IMR-90 (cell line): ENCODE data around the gene DNAJC6. TPM values are rescaled to one million over a fixed set of nuclear protein-coding genes. Genes with fewer than 3 reads are reported as not detected.

Experiments used
- ATAC-seq: fragments of 200-7000 bp; cut with Tn5 transposase; 2 replicates; pipeline ENCODE4 v1.9.1; 2020; ENCODE audit warnings: low read depth, mild to moderate bottlenecking, moderate library complexity
- BruUV-seq: library from RNA; stranded (reverse); fragments of 400-500 nt; replicated peaks from 2 replicates; lab custom pipeline; 2021; lab: Mats Ljungman, UMichigan
- CTCF ChIA-PET: fragments of 300-600 bp; formaldehyde crosslinking; extraction: SDS; loops from one replicate; lab custom pipeline; 2021; ENCODE audit warnings: antibody characterized with exemption; lab: Yijun Ruan, JAX
- POLR2A ChIA-PET: fragments of 300-600 bp; sonication (Branson Sonifier 250); formaldehyde crosslinking; loops from one replicate; lab custom pipeline; 2022; ENCODE audit warnings: antibody characterized with exemption; ENCODE audit not compliant: unreplicated experiment; lab: Charles Lee
- DNase-seq: peaks from one replicate; pipeline ENCODE4 v3.0.0; 2013
- H2AFZ ChIP-seq: replicated peaks from 2 replicates; pipeline ENCODE3; 2013; ENCODE audit warnings: low read length, mild to moderate bottlenecking; ENCODE audit not compliant: poor library complexity
- H2AK5ac ChIP-seq: 2 replicates; pipeline ENCODE4 v1.6.1; 2013; ENCODE audit warnings: low read depth, low read length, inconsistent platforms
- H2AK9ac ChIP-seq: replicated peaks from 2 replicates; pipeline ENCODE3; 2013; ENCODE audit warnings: mild to moderate bottlenecking, low read depth, low read length, moderate library complexity; ENCODE audit not compliant: poor library complexity
- H2BK120ac ChIP-seq: 2 replicates; pipeline ENCODE4 v1.6.1; 2013; ENCODE audit warnings: low read depth, low read length, inconsistent platforms
- H2BK15ac ChIP-seq: 3 replicates; pipeline ENCODE4 v1.6.1; 2013; ENCODE audit warnings: low read depth, low read length, inconsistent platforms
- H2BK20ac ChIP-seq: 2 replicates; pipeline ENCODE4 v1.6.1; 2013; ENCODE audit warnings: low read depth, mild to moderate bottlenecking, inconsistent platforms, low read length, moderate library complexity
- H2BK5ac ChIP-seq: 2 replicates; pipeline ENCODE4 v1.6.1; 2013; ENCODE audit warnings: mild to moderate bottlenecking, low read depth, low read length, inconsistent platforms; ENCODE audit not compliant: poor library complexity, severe bottlenecking
- H3K14ac ChIP-seq: replicated peaks from 2 replicates; pipeline ENCODE4 v1.6.1; 2013; ENCODE audit warnings: low read depth, low read length, inconsistent platforms
- H3K18ac ChIP-seq: 2 replicates; pipeline ENCODE4 v1.6.1; 2013; ENCODE audit warnings: low read depth, low read length, control low read depth
- H3K23ac ChIP-seq: 2 replicates; pipeline ENCODE4 v1.6.1; 2013; ENCODE audit warnings: low read depth, low read length, inconsistent platforms
- H3K27ac ChIP-seq: 2 replicates; pipeline ENCODE4 v1.5.1; 2013; ENCODE audit warnings: mild to moderate bottlenecking, control low read depth, low read length; ENCODE audit not compliant: insufficient read depth
- H3K27me3 ChIP-seq: 2 replicates; pipeline ENCODE4 v1.6.1; 2013; ENCODE audit warnings: low read length; ENCODE audit not compliant: control insufficient read depth, insufficient read depth
- H3K36me3 ChIP-seq: 2 replicates; pipeline ENCODE4 v1.6.1; 2013; ENCODE audit warnings: low read length, mixed read lengths; ENCODE audit not compliant: control insufficient read depth, insufficient read depth
- H3K4ac ChIP-seq: 2 replicates; pipeline ENCODE4 v1.6.1; 2013; ENCODE audit warnings: low read depth, low read length, inconsistent platforms
- H3K4me1 ChIP-seq: 2 replicates; pipeline ENCODE4 v1.6.1; 2013; ENCODE audit warnings: low read length, mixed read lengths; ENCODE audit not compliant: control insufficient read depth, insufficient read depth
- H3K4me2 ChIP-seq: 2 replicates; pipeline ENCODE4 v1.6.1; 2013; ENCODE audit warnings: low read depth, mild to moderate bottlenecking, control low read depth, low read length, moderate library complexity
- H3K4me3 ChIP-seq: 2 replicates; pipeline ENCODE4 v1.5.1; 2013; ENCODE audit warnings: low read depth, mild to moderate bottlenecking, control low read depth, low read length, moderate library complexity; ENCODE audit not compliant: insufficient read depth
- H3K56ac ChIP-seq: 2 replicates; pipeline ENCODE4 v1.6.1; 2013; ENCODE audit warnings: low read length, inconsistent platforms; ENCODE audit not compliant: insufficient read depth; ENCODE audit errors: extremely low read depth
- H3K79me1 ChIP-seq, 2 experiments: 2 replicates each; pipeline ENCODE4 v1.6.1; 2013; ENCODE audit warnings: low read length in 2 of 2, inconsistent platforms in 1 of 2, low read depth in 1 of 2
- H3K9ac ChIP-seq: 2 replicates; pipeline ENCODE4 v1.6.1; 2013; ENCODE audit warnings: low read depth, low read length, control low read depth
- H3K9me1 ChIP-seq: 2 replicates; pipeline ENCODE4 v1.6.1; 2013; ENCODE audit warnings: low read length, inconsistent platforms; ENCODE audit not compliant: insufficient read depth
- H3K9me3 ChIP-seq: 2 replicates; pipeline ENCODE4 v1.6.1; 2013; ENCODE audit warnings: low read length; ENCODE audit not compliant: control insufficient read depth, insufficient read depth
- H4K20me1 ChIP-seq: 2 replicates; pipeline ENCODE4 v1.6.1; 2013; ENCODE audit warnings: low read length, inconsistent platforms; ENCODE audit not compliant: insufficient read depth
- H4K5ac ChIP-seq: 2 replicates; pipeline ENCODE4 v1.6.1; 2013; ENCODE audit warnings: mild to moderate bottlenecking, low read depth, low read length, control low read depth
- H4K8ac ChIP-seq, 2 experiments: 2 replicates each; pipeline ENCODE4 v1.6.1; 2013; ENCODE audit warnings: low read depth in 2 of 2, low read length in 2 of 2, control low read depth in 1 of 2, inconsistent platforms in 1 of 2
- H4K91ac ChIP-seq: 2 replicates; pipeline ENCODE4 v1.6.1; 2013; ENCODE audit warnings: low read depth, low read length, inconsistent platforms; ENCODE audit not compliant: insufficient read depth
- CEBPB ChIP-seq: IDR thresholded peaks from 2 replicates; pipeline ENCODE4 v1.6.1; 2012; ENCODE audit warnings: low read depth, low read length, improper control_type of control experiment
- CHD1 ChIP-seq: IDR thresholded peaks from 2 replicates; pipeline ENCODE4 v1.6.1; 2012; ENCODE audit warnings: low read depth, low read length, improper control_type of control experiment
- CTCF ChIP-seq: conservative IDR thresholded peaks from 2 replicates; pipeline ENCODE4 v1.5.1; 2012; ENCODE audit warnings: mild to moderate bottlenecking, low read depth, low read length, improper control_type of control experiment
- MAZ ChIP-seq: IDR thresholded peaks from 2 replicates; pipeline ENCODE4 v1.6.1; 2012; ENCODE audit warnings: low read depth, mild to moderate bottlenecking, low read length, improper control_type of control experiment, moderate library complexity, borderline replicate concordance
- MXI1 ChIP-seq: IDR thresholded peaks from 2 replicates; pipeline ENCODE4 v1.6.1; 2012; ENCODE audit warnings: low read depth, mild to moderate bottlenecking, low read length, moderate library complexity, borderline replicate concordance
- WGBS, 2 experiments: methylation state at CpG; one replicate each; pipeline versions ENCODE4 v1.1.5 to v1.1.7; 2013; ENCODE audit warnings: missing lambda C conversion rate in 2 of 2; ENCODE audit not compliant: insufficient read length in 1 of 2; ENCODE audit errors: extremely low coverage in 2 of 2; 5-methylcytosine and 5-hydroxymethylcytosine counted together
- dilution Hi-C: fragments of 300-500 bp; cut with HindIII; formaldehyde crosslinking; loops from one replicate; pipeline ENCODE4 v1.14.3; 2018; ENCODE audit warnings: low sequenced_read_pairs; ENCODE audit not compliant: unreplicated experiment
- in situ Hi-C: fragments of 300-500 bp; cut with MboI; formaldehyde crosslinking; loops from 3 replicates; pipeline ENCODE4 v1.14.3; 2019; ENCODE audit warnings: low sequenced_read_pairs, inconsistent platforms, mixed read lengths
- intact Hi-C: fragments of 100-400 bp; cut with micrococcal nuclease; formaldehyde crosslinking; loops from 2 replicates; pipeline ENCODE4 v1.10.0; 2022
- polyA plus RNA-seq, 3 experiments: library from polyadenylated mRNA; depleted of rRNA; stranded (reverse); fragments of >200 nt; gene quantifications; 2 replicates each; pipeline ENCODE4 v1.2.3, GENCODE V29; 2012; ENCODE audit warnings: low replicate concordance in 1 of 3
- total RNA-seq: library from RNA; depleted of rRNA; stranded (reverse); fragments of >200 nt; gene quantifications from 2 replicates; pipeline ENCODE4 v1.2.3, GENCODE V29; 2012

Gene DNAJC6
- total and polyA plus RNA-seq, 2 of the 4 experiments (the other 2 are of a cell fraction), result 0.05 to 0.18 TPM

- CTCF ChIA-PET, result no interaction called here
- intact Hi-C loops, result no loop called here
- POLR2A ChIA-PET, result no interaction called here
- H3K56ac ChIP-seq, result no peak overlapping the region
- H3K4me2 ChIP-seq, result no peak overlapping the region
- H3K4me3 ChIP-seq, result no peak overlapping the region
- no peaks in the 10 kb centered on the region for H3K9me3 ChIP-seq
- H3K9ac ChIP-seq, result no peak overlapping the region
- H3K4ac ChIP-seq, result no peak overlapping the region
- no peak overlapping the region for H2BK120ac ChIP-seq
- no peaks in the 10 kb centered on the region for H4K20me1 ChIP-seq
- dilution Hi-C loops, result no loop called here
- no peak overlapping the region for H2AFZ ChIP-seq
- in situ Hi-C loops, result no loop called here
- H2BK15ac ChIP-seq, result no peak overlapping the region
- no peak overlapping the region for H2AK5ac ChIP-seq
- H2BK20ac ChIP-seq, result no peak overlapping the region
- no peak overlapping the region for H2AK9ac ChIP-seq
- no peaks in the 10 kb centered on the region for H3K36me3 ChIP-seq
- DNase-seq (no peak), ATAC-seq (no peak)
- WGBS, 2 experiments, result no CpG with 5 or more reads among the region's 1 CpG
- BruUV-seq, result no TSS peak
- no peak overlapping the region for H3K23ac ChIP-seq
- no peaks in the 10 kb centered on the region for H3K9me1 ChIP-seq
- no peak overlapping the region for H4K91ac ChIP-seq
- no peak overlapping the region for H3K27ac ChIP-seq
- no peaks in the 10 kb centered on the region for H3K79me1 ChIP-seq
- H4K8ac ChIP-seq, result no peak overlapping the region
- H4K5ac ChIP-seq, result no peak overlapping the region
- no peak overlapping the region for H2BK5ac ChIP-seq
- no peak overlapping the region for H3K14ac ChIP-seq
- TF ChIP-seq CHD1 (no peak), CTCF (no peak), CEBPB (no peak), MXI1 (no peak), MAZ (no peak)
- H3K27me3 ChIP-seq, result no peaks in the 10 kb centered on the region
- H3K4me1 ChIP-seq, result no peaks in the 10 kb centered on the region
- H3K18ac ChIP-seq, result no peak overlapping the region
Observed at GRCh38 chr1:65330021-65330420, 20.7 kb downstream of the DNAJC6 start.
